ENCODE results near the gene BCHE. TPM values are rescaled to one million over a fixed set of nuclear protein-coding genes. Genes with fewer than 3 reads are reported as not detected.

Gene BCHE
- total RNA-seq, 4 donors from 2014 or later = 0.44 to 6.6 (median 1.6) TPM

- 80 to 84% methylated on average over 2 of the region's 2 CpGs for WGBS, 2 donors
- intact Hi-C loops (cut with DNase I) = no loop called here
- no peak overlapping the region for H3K27ac ChIP-seq
Measured at GRCh38 chr3:165748094-165748493, 89.1 kb downstream of the BCHE start.

GRCh38 chr3:165746874-165747273 is 90.3 kb downstream of the BCHE start:
- H3K27ac ChIP-seq = no peak overlapping the region
- H3K36me3 ChIP-seq = no peaks in the 10 kb centered on the region
- H3K4me1 ChIP-seq = no peaks in the 10 kb centered on the region
- TF ChIP-seq POLR2A (IDR thresholded peaks at IDR 0.05) (no peak), CTCF (IDR thresholded peaks at IDR 0.05) (no peak)
- no peaks in the 10 kb centered on the region for H3K27me3 ChIP-seq
- no peaks in the 10 kb centered on the region for H3K9me3 ChIP-seq
- 72 to 78% methylated on average over 2 of the region's 2 CpGs for WGBS, 2 donors
- intact Hi-C loops (cut with DNase I) = no loop called here
- no peak overlapping the region for H3K4me3 ChIP-seq (replicated peaks in 1 of 3)
- DNase-seq = no peak

More at GRCh38 chr3:165748094-165748493, 89.1 kb downstream of the BCHE start:
- no peaks in the 10 kb centered on the region for H3K9me3 ChIP-seq
- H3K36me3 ChIP-seq = no peaks in the 10 kb centered on the region
- no peak for DNase-seq
- H3K4me3 ChIP-seq (replicated peaks in 1 of 3) = no peak overlapping the region
- H3K27me3 ChIP-seq = no peaks in the 10 kb centered on the region
- no peaks in the 10 kb centered on the region for H3K4me1 ChIP-seq
- TF ChIP-seq CTCF (IDR thresholded peaks at IDR 0.05) = no peak
- TF ChIP-seq POLR2A (IDR thresholded peaks at IDR 0.05) = no peak

GRCh38 chr3:165744025-165744424 is 93.2 kb downstream of the BCHE start:
- Histone ChIP-seq H3K4me3 (replicated peaks in 1 of 3) (no peak overlapping the region), H3K27ac (no peak overlapping the region), H3K27me3 (no peaks in the 10 kb centered on the region), H3K9me3 (no peaks in the 10 kb centered on the region), H3K4me1 (no peaks in the 10 kb centered on the region), H3K36me3 (no peaks in the 10 kb centered on the region)
- no peak for TF ChIP-seq CTCF (IDR thresholded peaks at IDR 0.05)
- no peak for TF ChIP-seq POLR2A (IDR thresholded peaks at IDR 0.05)
- DNase-seq = no peak
- WGBS, 2 donors = 95 to 96% methylated on average over 3 of the region's 3 CpGs
- intact Hi-C loops (cut with DNase I) = no loop called here

- Histone ChIP-seq H3K27me3 (no peaks in the 10 kb centered on the region), H3K36me3 (no peaks in the 10 kb centered on the region), H3K4me3 (replicated peaks in 1 of 3) (no peak overlapping the region), H3K27ac (no peak overlapping the region), H3K4me1 (no peaks in the 10 kb centered on the region), H3K9me3 (no peaks in the 10 kb centered on the region)
- intact Hi-C loops (cut with DNase I) = no loop called here
- TF ChIP-seq POLR2A (IDR thresholded peaks at IDR 0.05) (no peak), CTCF (IDR thresholded peaks at IDR 0.05) (no peak)
- no peak for DNase-seq
Measured at GRCh38 chr3:165742351-165742750, 94.9 kb downstream of the BCHE start.

GRCh38 chr3:165729756-165730155 is 107.5 kb downstream of the BCHE start:
- H3K9me3 ChIP-seq = no peaks in the 10 kb centered on the region
- TF ChIP-seq CTCF (IDR thresholded peaks at IDR 0.05) (no peak), POLR2A (IDR thresholded peaks at IDR 0.05) (no peak)
- H3K4me1 ChIP-seq = no peaks in the 10 kb centered on the region
- intact Hi-C loops (cut with DNase I) = no loop called here
- 86 to 90% methylated on average over 4 of the region's 4 CpGs for WGBS, 2 donors
- DNase-seq = no peak
- H3K4me3 ChIP-seq (replicated peaks in 1 of 3) = no peak overlapping the region
- H3K36me3 ChIP-seq = no peaks in the 10 kb centered on the region
- no peak overlapping the region for H3K27ac ChIP-seq
- H3K27me3 ChIP-seq = no peaks in the 10 kb centered on the region

Measured in thyroid gland (tissue), 4 donors.